Fibroblast of skin of scalp (primary cell): ENCODE measurements around the gene SLC9A2.
A peak's percentile ranks its signal among the peaks of the same experiment; 100 is the strongest.

Experiments
- DNase-seq: peaks from one replicate; pipeline ENCODE4 v3.0.0-alpha.2; 2013

Gene SLC9A2

GRCh38 chr2:102618452-102619413 is 620 bp upstream of the SLC9A2 start:
- no peak for DNase-seq

DNA sequence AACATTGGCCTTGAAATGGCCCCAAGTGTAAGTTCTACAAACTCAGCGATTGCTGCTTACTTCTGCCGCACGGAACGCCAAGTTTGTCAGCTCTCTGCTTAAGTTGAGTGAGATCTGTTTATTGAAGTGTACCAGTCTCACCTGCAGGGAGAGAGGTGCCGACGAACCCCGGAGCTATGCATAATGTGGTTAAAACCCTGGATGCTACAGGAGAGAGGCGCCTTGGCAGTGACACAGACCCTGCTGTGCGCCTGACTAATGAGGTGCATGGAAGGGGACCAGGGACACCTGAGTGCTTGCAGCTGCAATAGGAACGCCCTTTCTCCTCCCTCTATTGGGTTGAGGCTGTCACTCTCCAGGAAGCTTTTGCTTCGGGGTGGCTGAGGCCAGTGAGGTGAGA is 979 bp downstream of the SLC9A2 start:
- DNase-seq, result no peak

DNA sequence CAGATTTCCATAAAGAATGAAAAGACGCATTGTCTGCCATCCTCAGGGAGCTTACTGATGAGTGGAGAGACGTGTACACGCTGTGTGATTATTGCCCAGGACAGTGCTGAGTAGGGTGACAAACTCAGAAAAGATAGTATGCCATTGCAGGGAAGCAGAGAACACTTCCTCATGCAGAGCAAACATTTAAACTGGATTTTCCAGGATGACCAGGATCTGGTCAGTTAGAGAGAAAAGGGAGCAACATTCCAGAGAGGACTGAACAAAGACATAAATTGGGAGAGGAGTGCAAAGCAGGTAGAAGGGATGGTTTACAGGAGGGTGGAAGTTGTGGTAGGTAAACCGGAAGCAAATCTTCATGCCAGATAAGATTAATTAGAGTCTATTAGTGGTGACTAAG is 2.3 kb downstream of the SLC9A2 start:
- no peak for DNase-seq

DNA sequence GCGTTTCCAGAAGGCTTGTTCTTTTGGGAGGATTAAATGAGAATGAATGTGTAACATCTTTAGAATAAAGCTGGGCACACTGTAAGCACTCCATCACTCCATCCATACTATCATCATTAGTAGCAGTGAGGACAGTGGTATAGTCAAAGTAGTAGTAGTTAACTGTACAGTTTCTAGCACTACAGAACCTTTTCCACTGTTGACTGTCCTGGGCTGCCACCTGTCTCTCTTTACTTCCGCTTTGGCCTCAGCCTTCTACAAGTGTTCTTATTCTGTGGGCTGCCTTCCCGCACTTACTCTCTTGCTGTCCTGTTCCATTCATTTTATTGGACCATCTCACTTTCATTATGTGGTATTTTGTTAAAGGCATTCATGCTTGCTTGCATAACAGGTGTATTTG is 3.3 kb downstream of the SLC9A2 start:
- DNase-seq, result no peak

DNA sequence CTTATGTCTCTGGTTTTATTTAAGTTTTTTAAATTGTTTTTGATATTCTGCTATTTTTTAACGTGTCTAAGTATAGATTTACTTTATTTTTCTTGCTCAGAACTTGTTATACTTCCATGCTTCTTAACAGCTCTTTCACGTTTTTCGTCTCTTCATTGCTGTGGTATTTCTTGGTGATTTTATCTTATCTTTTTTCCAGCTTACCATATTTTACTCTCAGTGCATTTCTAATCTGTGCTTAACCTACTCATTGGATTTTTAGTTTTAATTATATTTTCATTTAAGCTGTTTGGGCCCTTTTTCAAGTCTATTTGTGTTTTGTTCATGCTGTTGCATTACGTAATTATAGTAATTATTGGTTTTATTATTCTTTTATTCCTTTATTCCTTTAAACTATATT is 11.1 kb downstream of the SLC9A2 start:
- DNase-seq, result no peak

DNA sequence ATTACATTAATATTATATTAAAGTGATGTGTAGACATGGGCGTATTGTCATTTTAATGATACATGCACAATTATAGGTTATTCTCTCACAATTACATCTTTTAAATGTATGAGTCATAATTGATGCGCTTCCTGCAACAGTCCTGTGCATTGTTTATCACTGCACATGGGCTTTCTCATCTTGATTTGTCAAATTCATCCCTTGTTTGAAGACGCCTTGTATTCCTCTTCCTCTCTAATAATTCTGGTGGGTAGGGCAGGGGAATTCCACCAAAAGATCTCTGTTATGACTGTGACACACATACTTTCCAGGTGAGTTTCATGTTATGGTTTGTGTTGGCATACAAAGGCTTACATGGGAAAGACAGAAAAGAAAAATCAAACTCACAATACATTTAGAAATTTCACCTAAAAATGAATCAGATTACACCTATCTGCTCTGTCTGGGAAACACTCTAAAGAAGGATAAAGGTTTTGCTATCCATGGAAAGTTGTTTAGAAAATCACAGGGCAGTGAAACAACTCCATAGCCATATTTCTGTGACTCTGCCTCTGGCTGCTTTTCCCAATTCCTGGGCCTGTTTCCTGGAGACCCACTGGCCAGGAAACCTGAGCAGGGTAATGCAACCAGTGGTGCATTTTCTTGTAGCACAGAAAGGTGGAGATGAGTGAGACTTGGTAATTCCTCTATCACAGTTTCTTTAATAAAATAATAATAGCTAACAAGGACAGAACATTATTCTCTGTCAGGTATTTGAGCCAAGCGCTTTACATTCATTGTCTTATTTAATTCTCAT is 13.2 kb downstream of the SLC9A2 start:
- no peak for DNase-seq

DNA sequence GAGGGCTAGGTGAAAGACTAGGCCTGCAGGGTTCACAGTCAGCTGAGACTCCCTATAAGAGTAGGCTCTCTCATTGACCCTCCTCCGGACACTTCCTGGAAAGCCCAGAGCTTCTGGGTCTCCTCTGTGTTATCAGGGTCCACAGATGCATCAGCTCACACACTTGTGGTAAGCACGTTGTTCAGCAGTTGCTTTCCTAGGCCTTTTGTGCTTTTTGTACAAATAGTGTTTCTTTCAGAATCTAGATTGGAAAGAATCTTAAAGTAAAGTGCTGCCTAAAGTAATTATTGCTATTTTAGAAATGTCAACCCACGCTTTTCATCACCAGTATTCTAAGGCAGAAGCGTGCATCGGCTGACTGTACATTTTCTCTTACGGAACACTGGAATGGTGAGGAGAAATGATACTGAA is 15.5 kb downstream of the SLC9A2 start:
- DNase-seq, result no peak

DNA sequence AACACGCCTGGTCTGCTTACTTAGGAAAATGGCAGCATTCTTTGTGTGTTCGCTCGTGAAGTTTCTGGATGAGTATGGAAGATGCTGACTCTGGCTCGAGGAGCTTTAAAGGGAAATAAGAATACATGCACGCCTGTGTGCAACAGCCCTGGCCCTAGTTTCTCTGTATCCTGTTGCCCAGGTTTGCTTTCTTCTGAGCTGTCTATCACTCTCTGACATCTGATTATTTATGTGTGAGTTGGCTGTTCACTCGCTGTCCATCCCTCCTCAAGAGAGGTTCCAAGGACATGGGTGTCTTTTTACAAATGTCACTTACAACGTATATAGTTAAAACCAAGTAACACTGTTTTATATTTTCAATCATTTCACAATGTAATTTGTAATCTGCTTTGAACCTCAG is 16.0 kb downstream of the SLC9A2 start:
- DNase-seq, result no peak

DNA sequence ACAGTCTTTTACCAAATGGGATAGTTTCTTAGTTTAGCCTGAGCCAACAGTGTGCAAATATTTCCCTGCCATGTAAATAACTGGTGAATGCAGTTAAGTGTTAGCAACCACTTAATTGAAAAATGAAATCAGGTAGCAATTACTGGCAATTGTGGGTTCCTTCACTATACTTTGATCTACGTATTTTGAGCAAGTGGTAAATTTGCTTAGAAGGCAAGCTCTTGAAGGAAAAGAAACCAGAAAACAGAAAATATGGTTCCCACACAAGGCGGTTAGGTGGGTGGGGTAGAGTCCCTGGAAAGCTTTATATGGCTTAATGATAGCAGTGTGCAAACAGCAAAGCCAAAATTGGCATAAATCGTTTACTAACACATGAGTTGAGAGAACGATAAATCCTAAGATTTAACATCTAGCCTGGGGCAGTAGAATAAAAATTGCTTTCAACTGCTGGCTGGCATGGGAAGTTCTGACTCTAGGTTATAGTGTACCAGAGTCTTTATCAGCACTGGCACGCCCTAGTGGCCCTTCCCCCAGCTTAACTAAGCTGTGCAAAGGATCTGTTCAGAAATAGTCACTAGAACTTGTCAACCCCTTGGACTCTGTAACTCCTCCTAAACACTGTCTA is 17.0 kb downstream of the SLC9A2 start:
- no peak for DNase-seq

DNA sequence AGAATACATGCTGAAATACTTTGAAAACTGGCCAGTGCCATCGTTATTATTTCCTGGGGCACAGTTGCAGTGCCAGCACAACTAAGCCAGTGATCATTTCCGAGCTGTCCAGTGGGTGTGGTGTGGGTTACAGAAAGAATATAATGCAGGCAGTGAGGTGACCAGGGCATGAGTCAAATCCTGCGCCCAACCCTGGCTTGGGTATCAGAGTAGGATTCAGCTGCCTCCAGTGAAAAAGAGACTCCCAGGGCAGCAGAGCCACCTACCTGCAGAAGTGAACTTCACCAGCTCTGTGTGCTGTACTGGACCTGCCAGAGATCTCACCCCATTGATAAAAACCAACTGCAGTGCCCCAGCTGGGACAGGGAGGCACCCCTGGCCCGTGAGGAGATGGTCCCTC is 18.0 kb downstream of the SLC9A2 start:
- DNase-seq, result no peak

- no peak for DNase-seq
Measured at GRCh38 chr2:102639429-102639828, 20.1 kb downstream of the SLC9A2 start.

DNA sequence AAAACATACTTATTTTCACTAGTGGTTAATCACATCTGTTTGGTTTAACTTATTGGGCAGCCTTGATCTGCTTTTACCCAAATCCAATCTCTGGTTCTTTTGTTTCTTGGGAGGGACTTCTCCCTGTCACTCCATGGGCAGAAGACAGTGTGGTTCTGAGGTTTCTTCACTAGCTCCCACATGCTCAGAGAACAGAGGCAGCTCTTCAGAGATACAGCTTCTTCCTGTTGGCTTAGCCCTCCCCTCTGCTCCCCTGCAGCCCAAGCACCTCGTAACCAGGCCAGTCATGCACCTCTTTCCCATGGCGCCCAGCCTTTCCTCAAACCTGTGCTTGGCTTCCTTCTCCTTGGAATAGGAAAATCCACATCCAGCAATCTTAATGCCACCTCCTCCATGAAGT is 32.8 kb downstream of the SLC9A2 start:
- no peak for DNase-seq

- DNase-seq, result no peak
Measured at GRCh38 chr2:102657770-102658169, 38.4 kb downstream of the SLC9A2 start.

DNA sequence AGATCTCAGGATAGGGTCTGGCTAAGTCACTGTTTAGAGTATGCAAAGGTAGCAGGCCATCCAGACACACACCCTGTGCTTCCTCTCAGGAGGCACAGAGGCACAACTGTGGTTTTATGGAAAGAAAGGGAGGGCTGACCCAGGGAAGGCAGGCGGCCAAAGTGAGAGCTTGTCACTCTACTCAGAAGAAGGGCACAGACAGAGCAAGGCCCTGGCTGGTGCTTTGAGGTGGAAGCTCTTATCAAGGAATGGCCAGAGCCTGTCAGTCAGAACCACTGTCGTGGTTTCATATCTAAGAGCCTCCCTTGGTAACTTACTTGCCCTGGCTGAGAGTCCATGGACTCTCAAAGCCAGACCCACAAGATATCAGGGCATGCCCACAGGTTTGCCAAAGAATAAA is 40.7 kb downstream of the SLC9A2 start:
- DNase-seq, result no peak

- no peak for DNase-seq
Measured at GRCh38 chr2:102660574-102660973, 41.2 kb downstream of the SLC9A2 start.

DNA sequence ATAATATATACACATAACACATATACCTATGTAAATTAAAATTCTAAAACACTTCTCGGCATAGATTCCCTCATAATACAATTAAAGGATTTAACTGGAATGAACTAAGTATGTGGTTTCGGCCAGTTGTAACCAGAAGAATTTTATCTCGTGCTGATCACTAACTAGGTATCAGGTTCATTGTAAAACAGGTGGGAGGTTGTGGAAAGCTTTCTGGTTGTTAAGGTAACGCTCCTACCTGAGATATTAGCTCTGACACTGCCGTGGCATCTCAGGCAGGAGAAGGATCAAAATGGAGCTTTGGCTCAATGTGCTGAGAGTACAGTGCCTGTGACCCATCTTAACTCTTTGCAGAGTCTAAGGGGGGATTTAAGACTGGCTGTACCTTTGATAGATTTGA is 42.5 kb downstream of the SLC9A2 start:
- DNase-seq, result no peak

- no peak for DNase-seq
Measured at GRCh38 chr2:102662833-102663232, 43.5 kb downstream of the SLC9A2 start.

DNA sequence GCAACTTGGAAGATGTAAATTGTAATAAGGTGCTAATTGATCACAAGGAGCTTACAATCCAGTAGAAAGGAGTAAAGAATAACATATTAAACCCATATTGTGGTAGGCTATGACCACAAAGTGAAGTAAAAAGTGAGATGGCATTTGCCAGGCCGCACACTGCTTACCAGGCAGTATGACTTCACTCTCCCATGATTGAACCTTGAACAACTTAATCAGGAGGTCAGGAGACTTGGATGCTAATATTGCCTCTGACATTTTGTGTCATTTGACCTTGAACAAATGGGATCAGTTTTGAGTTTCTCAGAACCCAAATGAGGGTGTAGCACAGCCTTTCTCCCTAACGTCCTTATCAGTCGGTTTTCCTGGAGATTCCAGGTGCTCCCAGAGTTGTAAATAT is 44.0 kb downstream of the SLC9A2 start:
- DNase-seq, result no peak

DNA sequence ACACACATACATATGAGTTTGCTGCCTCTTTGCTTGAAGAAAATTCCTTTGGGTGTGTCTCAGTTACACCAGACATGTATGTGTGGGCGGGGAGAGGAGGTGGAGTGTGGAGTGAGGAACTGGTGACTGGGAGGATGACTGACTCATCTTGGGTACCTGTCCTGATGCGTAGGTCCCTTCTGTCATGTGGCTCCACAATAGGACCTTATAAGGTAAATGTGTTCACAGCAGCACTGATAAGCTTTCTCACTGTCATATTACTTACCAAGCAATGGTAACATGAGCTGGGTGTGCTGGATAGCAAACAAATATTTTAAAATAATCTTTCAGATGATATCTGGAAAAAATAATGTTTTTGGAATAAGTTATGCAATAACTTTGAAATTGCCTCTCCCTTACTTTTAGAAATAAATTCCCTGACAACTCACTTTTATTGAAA is 45.1 kb downstream of the SLC9A2 start:
- DNase-seq, result peak; percentile 3

DNA sequence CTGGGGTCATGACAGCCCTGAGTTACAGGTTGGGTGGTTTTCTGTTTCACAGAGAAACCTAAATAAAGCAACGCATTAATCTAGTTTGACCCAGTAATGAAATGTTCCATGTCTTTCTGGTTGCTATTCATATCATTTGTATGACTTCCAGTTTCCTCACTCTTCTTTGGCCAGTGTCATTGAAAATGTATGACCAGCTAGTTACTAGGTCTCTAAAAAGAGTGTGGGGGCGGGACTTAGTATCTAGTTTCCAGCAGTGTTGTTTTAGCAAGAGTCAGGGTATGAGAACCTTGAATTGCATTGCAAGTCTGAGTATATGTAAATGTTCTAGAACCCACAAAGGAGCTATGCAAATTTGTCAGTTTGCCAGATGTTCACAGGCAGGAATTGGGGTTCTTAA is 47.7 kb downstream of the SLC9A2 start:
- DNase-seq, result no peak

DNA sequence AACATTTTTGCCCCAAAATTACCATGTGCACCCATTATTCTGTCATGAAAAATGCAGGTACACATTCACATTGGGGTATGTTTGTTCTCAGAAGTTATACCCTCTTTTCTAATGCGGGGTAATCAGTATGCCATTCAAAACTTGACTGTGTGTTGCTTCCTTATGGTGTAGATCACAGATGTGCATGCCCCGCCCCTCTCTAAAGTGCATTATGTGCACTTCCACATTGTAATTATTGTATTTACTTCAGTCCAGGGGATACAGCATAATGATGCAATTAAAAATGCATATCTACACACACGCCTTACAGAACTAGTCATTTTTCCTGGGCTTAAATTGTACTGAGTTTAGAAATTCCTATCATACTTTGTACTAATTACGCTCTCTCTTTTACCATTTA is 48.8 kb downstream of the SLC9A2 start:
- no peak for DNase-seq

GRCh38 chr2:102669401-102669800 is 50.0 kb downstream of the SLC9A2 start:
- no peak for DNase-seq

DNA sequence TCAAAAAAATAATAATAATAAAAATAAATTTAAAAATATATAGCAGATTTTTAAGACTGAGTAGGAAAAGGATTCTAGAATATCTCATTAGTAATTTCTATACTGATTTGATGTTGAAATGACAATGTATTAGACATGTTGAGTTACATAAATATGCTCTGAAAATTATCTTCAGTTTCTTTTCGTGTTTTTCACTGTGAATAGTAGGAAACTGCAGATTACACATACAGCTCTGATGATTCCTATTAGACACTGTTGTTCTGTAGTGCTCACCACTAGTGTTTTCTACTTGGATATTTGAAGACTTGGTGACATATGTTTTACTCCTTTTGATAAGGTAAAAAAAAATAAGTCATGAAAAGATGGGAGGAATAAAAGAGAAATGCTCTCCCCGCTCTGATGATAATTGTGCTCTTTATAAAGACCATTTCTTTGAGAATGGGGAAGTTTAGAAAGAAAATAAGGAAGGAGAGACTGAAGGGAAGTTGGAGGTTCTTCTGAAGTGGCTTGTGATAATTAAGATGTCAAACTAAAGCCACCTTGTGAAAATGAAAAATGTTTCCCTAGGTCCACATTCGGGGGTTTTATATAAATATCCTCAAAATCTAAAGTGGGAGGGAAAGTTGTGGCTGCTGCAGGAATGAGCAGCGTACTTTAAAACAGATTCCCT is 52.9 kb downstream of the SLC9A2 start:
- no peak for DNase-seq
